NCI-H1092 treated with DMSO at 0.1 percent for 48 hours (cell line): ENCODE measurements around the gene SLC2A9.

Source experiments
- DNase-seq: peaks from one replicate; lab custom pipeline; 2025; lab: John Stamatoyannopoulos, UW

SLC2A9 gene

DNA sequence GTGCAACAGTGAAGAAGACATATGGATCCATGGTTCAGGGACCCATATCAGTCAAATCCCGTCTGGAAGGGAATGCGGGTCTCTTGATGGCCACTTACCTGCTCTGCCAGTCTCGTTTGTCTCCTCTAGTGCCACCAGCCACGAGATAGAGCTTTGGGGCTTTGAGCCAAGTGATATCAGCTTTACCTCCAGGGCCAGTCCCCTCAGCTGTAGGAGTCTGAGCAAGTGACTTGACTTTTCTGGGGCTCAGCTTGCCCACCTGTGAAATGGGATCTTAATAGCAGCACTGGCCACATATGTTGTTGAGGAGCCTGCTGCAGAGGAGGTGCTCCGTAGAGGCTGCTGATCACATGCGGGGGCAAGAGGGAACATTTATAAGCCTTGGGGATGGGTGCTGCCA, 1.2 kb downstream of the SLC2A9 start:
- no peak for DNase-seq

DNA sequence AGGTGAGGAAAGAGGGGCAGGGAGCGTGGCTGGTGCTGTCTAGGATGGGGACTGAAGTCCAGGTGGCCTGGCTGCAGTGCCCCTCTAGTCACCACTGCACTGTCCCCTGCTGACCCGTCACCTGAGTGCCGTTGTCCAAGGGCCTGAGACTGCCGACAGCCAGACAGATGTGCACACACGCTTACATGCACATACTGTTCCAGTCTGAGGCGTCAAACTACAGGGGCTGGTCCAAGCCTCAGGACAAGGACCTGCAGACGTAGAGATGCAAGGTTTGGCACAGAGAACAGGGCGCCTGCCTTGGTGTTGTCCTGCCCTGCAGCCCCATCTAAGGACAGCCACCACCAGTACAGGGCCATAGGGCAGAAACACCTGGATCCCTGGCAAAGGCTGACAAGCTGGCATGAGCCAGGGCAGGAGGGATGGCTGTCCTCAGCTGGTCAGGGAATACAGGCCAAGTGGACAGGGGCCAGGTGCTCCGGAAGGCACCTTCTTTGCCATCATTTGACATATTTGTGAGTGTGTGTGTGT, 1.7 kb downstream of the SLC2A9 start:
- DNase-seq = no peak

- DNase-seq = peak; percentile 92
Observed at GRCh38 chr4:10018818-10019461, 2.4 kb downstream of the SLC2A9 start.

GRCh38 chr4:10017037-10017893, 4.0 kb downstream of the SLC2A9 start:
- DNase-seq = no peak

GRCh38 chr4:10016169-10016568, 5.1 kb downstream of the SLC2A9 start:
- DNase-seq = no peak

DNA sequence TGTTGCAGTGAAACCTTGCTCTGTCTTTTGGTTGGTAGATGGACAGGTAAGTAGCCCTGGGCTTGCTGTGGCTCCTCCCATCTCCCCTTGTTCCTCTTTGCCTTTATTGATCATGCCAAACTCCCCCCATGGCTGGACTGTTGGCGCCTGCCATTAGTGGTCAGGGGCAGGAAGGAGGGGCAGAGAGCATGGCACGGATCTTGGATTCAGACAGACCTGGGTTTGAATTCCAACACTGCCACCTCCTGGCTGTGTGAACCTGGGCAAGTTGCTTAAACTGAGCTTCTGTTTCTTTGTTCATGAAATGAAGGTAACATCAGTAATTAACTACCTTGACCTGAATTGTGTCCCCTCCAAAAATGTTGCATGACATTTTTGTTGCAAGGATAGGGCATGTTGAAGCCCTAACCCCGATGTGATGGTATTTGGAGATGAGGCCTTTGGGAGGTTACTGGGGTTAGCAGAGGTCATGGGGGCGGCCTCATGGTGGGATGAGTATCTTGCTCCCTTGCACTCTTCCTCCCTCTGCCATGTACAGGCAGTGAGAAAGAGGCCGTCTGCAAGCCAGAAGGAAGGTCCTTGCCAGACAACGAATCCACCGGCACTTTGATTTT, 6.0 kb downstream of the SLC2A9 start:
- peak; percentile 77 for DNase-seq

DNA sequence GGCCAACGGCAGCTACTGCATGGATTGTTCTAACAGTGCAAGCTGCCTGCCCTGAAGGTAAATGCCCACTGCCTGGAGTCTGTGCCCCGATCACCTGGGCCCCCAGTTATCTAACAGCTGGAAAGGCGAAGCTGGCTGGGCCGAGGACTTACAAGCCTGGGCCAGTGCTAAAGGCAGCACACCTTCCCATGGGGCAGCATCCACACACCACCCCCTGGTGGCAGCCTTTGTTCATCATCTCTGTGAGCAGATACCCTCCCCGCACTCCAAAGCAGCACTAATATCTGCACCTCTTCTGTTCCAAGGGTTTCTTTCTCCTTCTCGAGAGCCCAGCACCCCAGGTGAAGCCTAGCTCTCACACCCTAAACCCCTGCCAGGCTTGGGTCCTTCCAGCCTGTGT, 7.6 kb downstream of the SLC2A9 start:
- DNase-seq = peak; percentile 37

- DNase-seq = no peak
Observed at GRCh38 chr4:10011885-10012284, 9.4 kb downstream of the SLC2A9 start.

GRCh38 chr4:10011277-10011676, 10.0 kb downstream of the SLC2A9 start:
- no peak for DNase-seq

- DNase-seq = no peak
Observed at GRCh38 chr4:10009861-10010500, 11.3 kb downstream of the SLC2A9 start.

GRCh38 chr4:10008609-10009005, 12.7 kb downstream of the SLC2A9 start:
- DNase-seq = no peak

- peak; percentile 33 for DNase-seq
Observed at GRCh38 chr4:10007793-10008608, 13.3 kb downstream of the SLC2A9 start.

- DNase-seq = no peak
Observed at GRCh38 chr4:10007436-10007740, 13.9 kb downstream of the SLC2A9 start.

GRCh38 chr4:10006601-10007435, 14.5 kb downstream of the SLC2A9 start:
- no peak for DNase-seq

DNA sequence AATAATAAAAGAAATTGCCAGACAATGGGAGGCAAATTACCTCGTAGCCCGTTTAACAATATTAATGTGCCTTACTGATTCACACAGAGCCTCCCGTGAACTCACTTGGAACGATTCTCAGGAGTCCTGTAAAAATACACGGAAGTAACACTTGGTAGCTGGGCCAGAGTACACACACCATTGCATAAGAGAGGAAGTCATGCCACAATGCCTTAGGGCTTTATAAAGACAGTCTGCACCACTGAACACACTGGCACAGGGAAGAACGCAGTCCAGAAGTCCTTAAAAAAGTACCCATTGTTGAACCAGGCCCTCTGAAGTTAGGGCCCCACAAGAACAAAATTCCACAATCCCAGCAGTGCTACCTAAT, 15.1 kb downstream of the SLC2A9 start:
- DNase-seq = peak; percentile 39

DNA sequence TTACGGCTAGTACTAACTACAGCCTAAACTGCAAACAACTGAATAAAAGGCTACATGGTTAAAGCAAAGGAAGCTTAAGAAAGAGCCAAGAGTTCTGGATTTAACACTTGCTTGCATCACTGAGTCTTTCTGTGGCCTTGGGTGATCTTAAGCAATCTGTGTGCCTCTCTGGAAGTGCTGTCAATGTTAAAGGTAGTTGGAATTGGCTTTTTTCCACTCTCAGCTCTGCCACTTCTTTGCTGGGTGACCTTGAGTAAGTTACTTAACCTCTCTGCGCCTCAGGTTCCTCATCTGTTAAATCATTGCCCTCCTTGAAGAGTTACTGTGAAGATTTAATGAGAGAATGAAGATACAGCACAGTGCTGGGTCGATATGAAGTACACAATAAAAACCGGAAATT, 15.7 kb downstream of the SLC2A9 start:
- DNase-seq = no peak

DNA sequence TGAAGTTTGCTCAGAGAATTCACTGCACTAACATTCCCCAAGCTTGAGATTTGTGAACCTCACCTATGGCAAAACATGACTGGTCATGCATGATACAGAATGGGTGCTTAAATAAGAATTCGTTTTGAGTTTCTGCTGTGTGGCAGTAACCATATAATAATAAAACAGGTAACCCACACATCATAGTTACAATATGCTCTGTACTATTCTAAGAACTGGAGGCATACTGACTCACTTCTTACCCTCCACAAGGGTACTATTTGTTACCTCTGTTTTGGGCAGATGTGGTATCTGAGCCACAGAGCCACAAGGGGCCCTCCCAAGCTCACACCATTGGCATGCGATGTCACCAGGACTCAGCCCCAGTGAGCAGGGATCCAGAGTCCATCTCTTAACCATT, 17.6 kb downstream of the SLC2A9 start:
- no peak for DNase-seq

GRCh38 chr4:10002278-10002677, 19.0 kb downstream of the SLC2A9 start:
- no peak for DNase-seq

- no peak for DNase-seq
Observed at GRCh38 chr4:10001757-10002156, 19.5 kb downstream of the SLC2A9 start.

DNA sequence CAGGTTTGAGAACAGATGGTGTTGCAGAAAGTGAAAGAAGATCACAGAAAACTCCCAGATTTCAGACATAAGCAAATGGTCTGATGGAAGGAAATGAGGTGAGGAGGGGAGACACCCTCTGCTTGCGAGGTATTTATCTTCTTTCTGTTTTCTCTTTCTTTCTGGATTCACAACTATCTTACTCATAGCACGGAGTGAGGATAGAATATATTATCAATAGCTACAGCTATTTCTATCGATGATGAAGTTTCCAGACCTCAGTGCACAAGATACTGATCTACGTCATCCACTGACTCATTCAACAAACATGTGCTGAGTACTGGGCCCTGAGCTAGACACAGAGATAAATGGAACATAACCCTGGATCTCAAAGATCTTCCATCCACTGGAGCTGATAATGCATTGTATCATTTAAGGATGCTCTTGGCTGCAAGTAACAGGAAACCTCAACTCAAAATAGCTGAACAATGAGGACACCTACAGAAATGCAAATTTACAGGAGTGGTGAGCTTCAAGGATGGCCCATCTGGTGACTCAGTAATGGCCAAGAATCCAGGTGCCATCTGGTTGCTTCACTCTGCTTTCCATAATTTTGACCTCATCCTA, 21.2 kb downstream of the SLC2A9 start:
- no peak for DNase-seq
